ENCODE measurements around the gene PARD3B. TPM values are rescaled to one million over a fixed set of nuclear protein-coding genes. Genes with fewer than 3 reads are reported as not detected.

The PARD3B gene
- total and polyA plus RNA-seq, 2 experiments from 2014 or later = 3.5 to 4.4 TPM

DNA sequence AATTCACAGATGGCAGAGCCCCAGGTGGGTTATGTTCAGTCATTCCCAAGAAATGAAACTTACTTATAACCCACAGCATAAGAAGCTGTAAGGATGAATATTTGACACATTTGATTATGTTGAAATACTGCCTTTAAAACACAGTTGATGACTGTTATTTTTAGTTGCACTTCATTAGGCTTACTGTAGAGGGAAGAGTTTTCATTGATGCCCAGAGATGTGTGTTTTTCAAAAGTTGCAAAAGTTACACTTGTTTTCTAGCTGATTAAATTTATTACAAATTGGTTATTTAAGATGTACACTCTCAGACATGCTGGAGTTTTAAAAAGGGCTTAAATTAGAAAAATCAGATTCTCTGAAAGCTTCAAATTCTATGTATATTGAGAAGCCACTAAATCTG lies 506.1 kb downstream of the PARD3B start:
- no peak overlapping the region for H3K4me2 ChIP-seq
- no peak overlapping the region for H3K4me3 ChIP-seq
- H3K27me3 ChIP-seq (ENCODE audit: insufficient read depth) = no peaks in the 10 kb centered on the region
- no peak overlapping the region for H3K4me3 Mint-ChIP-seq
- no peak overlapping the region for H3K27ac ChIP-seq (ENCODE audit: low read depth)
- H3K36me3 ChIP-seq (ENCODE audit: insufficient read depth) = no peaks in the 10 kb centered on the region
- H3F3A ChIP-seq (replicated peaks; ENCODE audit: low read depth) = no peaks in the 10 kb centered on the region
- DNase-seq (ENCODE audit: low spot score) = no peak
- H3K4me1 ChIP-seq (ENCODE audit: insufficient read depth) = peaks cover 12% of the 10 kb centered on the region
- H3K27ac Mint-ChIP-seq = no peak overlapping the region
- H3K79me2 ChIP-seq (replicated peaks; ENCODE audit: insufficient read depth) = no peaks in the 10 kb centered on the region
- TF ChIP-seq, protein P1, sequence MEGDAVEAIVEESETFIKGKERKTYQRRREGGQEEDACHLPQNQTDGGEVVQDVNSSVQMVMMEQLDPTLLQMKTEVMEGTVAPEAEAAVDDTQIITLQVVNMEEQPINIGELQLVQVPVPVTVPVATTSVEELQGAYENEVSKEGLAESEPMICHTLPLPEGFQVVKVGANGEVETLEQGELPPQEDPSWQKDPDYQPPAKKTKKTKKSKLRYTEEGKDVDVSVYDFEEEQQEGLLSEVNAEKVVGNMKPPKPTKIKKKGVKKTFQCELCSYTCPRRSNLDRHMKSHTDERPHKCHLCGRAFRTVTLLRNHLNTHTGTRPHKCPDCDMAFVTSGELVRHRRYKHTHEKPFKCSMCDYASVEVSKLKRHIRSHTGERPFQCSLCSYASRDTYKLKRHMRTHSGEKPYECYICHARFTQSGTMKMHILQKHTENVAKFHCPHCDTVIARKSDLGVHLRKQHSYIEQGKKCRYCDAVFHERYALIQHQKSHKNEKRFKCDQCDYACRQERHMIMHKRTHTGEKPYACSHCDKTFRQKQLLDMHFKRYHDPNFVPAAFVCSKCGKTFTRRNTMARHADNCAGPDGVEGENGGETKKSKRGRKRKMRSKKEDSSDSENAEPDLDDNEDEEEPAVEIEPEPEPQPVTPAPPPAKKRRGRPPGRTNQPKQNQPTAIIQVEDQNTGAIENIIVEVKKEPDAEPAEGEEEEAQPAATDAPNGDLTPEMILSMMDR (conservative IDR thresholded peaks at IDR 0.05; ENCODE audit: low read depth in 2 of 2) = peak in 1 of 2 experiments; percentile 41; a peak in 1 of 4 replicates
- no peak for TF ChIP-seq NANOG (IDR thresholded peaks at IDR 0.05; ENCODE audit: borderline replicate concordance)
- ATAC-seq = no peak
- H3K9me2 ChIP-seq (ENCODE audit: insufficient read depth) = no peaks in the 10 kb centered on the region
- no peaks in the 10 kb centered on the region for H4K20me1 ChIP-seq (replicated peaks; ENCODE audit: insufficient read depth)
- peaks cover 22% of the 10 kb centered on the region for H3K4me1 Mint-ChIP-seq
- no peaks in the 10 kb centered on the region for H3K27me3 Mint-ChIP-seq (ENCODE audit: insufficient read depth, low read depth, poor library complexity)
- peaks cover 6% of the 10 kb centered on the region; the same call in 1 of the 3 replicates for H3K36me3 Mint-ChIP-seq (ENCODE audit: low read depth)
- H3K9me3 Mint-ChIP-seq = peaks cover 5% of the 10 kb centered on the region; the same call in 2 of the 3 replicates
- H2AFZ ChIP-seq = no peak overlapping the region

DNA sequence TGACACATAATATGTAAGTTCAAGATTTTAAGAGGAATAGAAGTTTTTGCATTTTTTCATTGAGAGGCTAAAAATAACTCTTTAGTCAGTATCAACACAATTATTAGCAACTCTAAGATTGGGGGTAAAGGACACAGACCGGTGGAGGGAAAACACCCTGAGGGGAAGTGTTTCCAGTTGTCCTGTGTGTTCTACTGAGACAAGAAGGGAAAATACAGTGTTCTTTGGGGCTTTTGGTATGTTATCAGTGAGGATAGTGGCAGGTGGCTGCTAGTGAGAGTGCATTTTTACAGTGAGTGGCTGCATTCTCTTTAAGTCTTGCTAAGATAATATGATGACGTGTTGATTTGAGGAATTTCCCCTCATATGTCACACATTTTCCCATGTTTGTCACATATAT lies 507.5 kb downstream of the PARD3B start:
- no peak overlapping the region for H3K27ac Mint-ChIP-seq
- H3K4me3 Mint-ChIP-seq = no peak overlapping the region
- Histone ChIP-seq H3K27ac (ENCODE audit: low read depth) (no peak overlapping the region), H3K36me3 (ENCODE audit: insufficient read depth) (no peaks in the 10 kb centered on the region), H3K4me2 (no peak overlapping the region), H3K4me1 (ENCODE audit: insufficient read depth) (0 out of 2 replicates have a peak, but pooled peaks cover under 1% of the 10 kb centered on the region), H3K9me2 (ENCODE audit: insufficient read depth) (no peaks in the 10 kb centered on the region), H3F3A (replicated peaks; ENCODE audit: low read depth) (no peaks in the 10 kb centered on the region), H3K79me2 (replicated peaks; ENCODE audit: insufficient read depth) (no peaks in the 10 kb centered on the region), H3K27me3 (ENCODE audit: insufficient read depth) (no peaks in the 10 kb centered on the region), H4K20me1 (replicated peaks; ENCODE audit: insufficient read depth) (no peaks in the 10 kb centered on the region), H3K4me3 (no peak overlapping the region), H2AFZ (no peak overlapping the region)
- peaks cover 6% of the 10 kb centered on the region; the same call in 1 of the 3 replicates for H3K36me3 Mint-ChIP-seq (ENCODE audit: low read depth)
- TF ChIP-seq ZNF331 (CRISPR knock-in tag; IDR thresholded peaks at IDR 0.05; ENCODE audit: low read depth) (no peak), CREB1 (CRISPR knock-in tag; IDR thresholded peaks at IDR 0.05; ENCODE audit: low read depth) (no peak), ZNF114 (CRISPR knock-in tag; IDR thresholded peaks at IDR 0.05) (no peak), STAT1 (IDR thresholded peaks at IDR 0.05; ENCODE audit: unreplicated experiment) (no peak)
- peaks cover 11% of the 10 kb centered on the region; the same call in 2 of the 3 replicates for H3K4me1 Mint-ChIP-seq
- H3K27me3 Mint-ChIP-seq (ENCODE audit: insufficient read depth, low read depth, poor library complexity) = no peaks in the 10 kb centered on the region
- peaks cover 5% of the 10 kb centered on the region; the same call in 2 of the 3 replicates for H3K9me3 Mint-ChIP-seq
- ATAC-seq (no peak), DNase-seq (ENCODE audit: low spot score) (no peak)

GRCh38 chr2:205053827-205054410 lies 508.6 kb downstream of the PARD3B start:
- H3K4me1 ChIP-seq (ENCODE audit: insufficient read depth) = no peaks in the 10 kb centered on the region
- no peak overlapping the region for H3K27ac Mint-ChIP-seq
- no peaks in the 10 kb centered on the region for H3K36me3 ChIP-seq (ENCODE audit: insufficient read depth)
- peaks cover 9% of the 10 kb centered on the region for H3K9me3 Mint-ChIP-seq
- H3K4me3 ChIP-seq = no peak overlapping the region
- no peaks in the 10 kb centered on the region for H4K20me1 ChIP-seq (replicated peaks; ENCODE audit: insufficient read depth)
- H3K79me2 ChIP-seq (replicated peaks; ENCODE audit: insufficient read depth) = no peaks in the 10 kb centered on the region
- H2AFZ ChIP-seq = no peak overlapping the region
- H3K4me3 Mint-ChIP-seq = no peak overlapping the region
- ATAC-seq = no peak
- no peaks in the 10 kb centered on the region for H3K9me2 ChIP-seq (ENCODE audit: insufficient read depth)
- H3K27me3 ChIP-seq (ENCODE audit: insufficient read depth) = no peaks in the 10 kb centered on the region
- no peak overlapping the region for H3K27ac ChIP-seq (ENCODE audit: low read depth)
- H3K4me1 Mint-ChIP-seq = peaks cover 5% of the 10 kb centered on the region; the same call in 2 of the 3 replicates
- no peaks in the 10 kb centered on the region for H3K27me3 Mint-ChIP-seq (ENCODE audit: insufficient read depth, low read depth, poor library complexity)
- peaks cover 13% of the 10 kb centered on the region; the same call in 2 of the 3 replicates for H3K36me3 Mint-ChIP-seq (ENCODE audit: low read depth)
- no peak overlapping the region for H3K4me2 ChIP-seq
- DNase-seq (ENCODE audit: low spot score) = no peak
- H3F3A ChIP-seq (replicated peaks; ENCODE audit: low read depth) = no peaks in the 10 kb centered on the region
- TF ChIP-seq, protein P1 (conservative IDR thresholded peaks at IDR 0.05; ENCODE audit: low read depth in 2 of 2) = no peak
- TF ChIP-seq EZH2 (IDR thresholded peaks at IDR 0.05; ENCODE audit: low read depth, unreplicated experiment) (no peak), STAT1 (IDR thresholded peaks at IDR 0.05; ENCODE audit: unreplicated experiment) (no peak), ETS1 (IDR thresholded peaks at IDR 0.05) (no peak)
- TF ChIP-seq, protein P2, sequence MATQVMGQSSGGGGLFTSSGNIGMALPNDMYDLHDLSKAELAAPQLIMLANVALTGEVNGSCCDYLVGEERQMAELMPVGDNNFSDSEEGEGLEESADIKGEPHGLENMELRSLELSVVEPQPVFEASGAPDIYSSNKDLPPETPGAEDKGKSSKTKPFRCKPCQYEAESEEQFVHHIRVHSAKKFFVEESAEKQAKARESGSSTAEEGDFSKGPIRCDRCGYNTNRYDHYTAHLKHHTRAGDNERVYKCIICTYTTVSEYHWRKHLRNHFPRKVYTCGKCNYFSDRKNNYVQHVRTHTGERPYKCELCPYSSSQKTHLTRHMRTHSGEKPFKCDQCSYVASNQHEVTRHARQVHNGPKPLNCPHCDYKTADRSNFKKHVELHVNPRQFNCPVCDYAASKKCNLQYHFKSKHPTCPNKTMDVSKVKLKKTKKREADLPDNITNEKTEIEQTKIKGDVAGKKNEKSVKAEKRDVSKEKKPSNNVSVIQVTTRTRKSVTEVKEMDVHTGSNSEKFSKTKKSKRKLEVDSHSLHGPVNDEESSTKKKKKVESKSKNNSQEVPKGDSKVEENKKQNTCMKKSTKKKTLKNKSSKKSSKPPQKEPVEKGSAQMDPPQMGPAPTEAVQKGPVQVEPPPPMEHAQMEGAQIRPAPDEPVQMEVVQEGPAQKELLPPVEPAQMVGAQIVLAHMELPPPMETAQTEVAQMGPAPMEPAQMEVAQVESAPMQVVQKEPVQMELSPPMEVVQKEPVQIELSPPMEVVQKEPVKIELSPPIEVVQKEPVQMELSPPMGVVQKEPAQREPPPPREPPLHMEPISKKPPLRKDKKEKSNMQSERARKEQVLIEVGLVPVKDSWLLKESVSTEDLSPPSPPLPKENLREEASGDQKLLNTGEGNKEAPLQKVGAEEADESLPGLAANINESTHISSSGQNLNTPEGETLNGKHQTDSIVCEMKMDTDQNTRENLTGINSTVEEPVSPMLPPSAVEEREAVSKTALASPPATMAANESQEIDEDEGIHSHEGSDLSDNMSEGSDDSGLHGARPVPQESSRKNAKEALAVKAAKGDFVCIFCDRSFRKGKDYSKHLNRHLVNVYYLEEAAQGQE (IDR thresholded peaks at IDR 0.05; ENCODE audit: unreplicated experiment) = no peak
